Astrocyte (in vitro differentiated cells and primary cell): ENCODE measurements around the gene ADGRF3.

Experiments
- CTCF ChIP-seq: IDR thresholded peaks from 2 replicates; pipeline ENCODE4 v1.5.1; 2011; ENCODE audit warnings: low read depth, mild to moderate bottlenecking, inconsistent platforms, low read length, moderate library complexity; ENCODE audit not compliant: insufficient read depth
- EZH2 ChIP-seq: IDR thresholded peaks from 2 replicates; pipeline ENCODE4 v1.6.1; 2012; ENCODE audit warnings: mild to moderate bottlenecking, low read length, inconsistent platforms; ENCODE audit not compliant: insufficient read depth

GRCh38 chr2:26302846-26303245 is 43.7 kb downstream of the ADGRF3 start:
- TF ChIP-seq CTCF = no peak
- no peak for TF ChIP-seq EZH2
